ENCODE data around the gene FHOD3. TPM values are rescaled to one million over a fixed set of nuclear protein-coding genes. Genes with fewer than 3 reads are reported as not detected.
"Not testable (repeated sequence)": the region's sequence is repeated elsewhere in the genome, so short reads cannot be mapped to it uniquely, and the experiment has no call there.

The FHOD3 gene
- total RNA-seq, 2 experiments from 2014 or later: not detected

GRCh38 chr18:36457683-36458082, 160.2 kb downstream of the FHOD3 start:
- no peak for DNase-seq
- no peak overlapping the region for H3K4me3 Mint-ChIP-seq
- H3K27me3 Mint-ChIP-seq: peaks cover 7% of the 10 kb centered on the region
- no peak overlapping the region for H3K27ac Mint-ChIP-seq
- no peaks in the 10 kb centered on the region for H3K9me3 Mint-ChIP-seq
- H3K4me1 Mint-ChIP-seq: no peaks in the 10 kb centered on the region
- H3K36me3 Mint-ChIP-seq: no peaks in the 10 kb centered on the region

- no peak for DNase-seq
- Mint-ChIP-seq H3K36me3 (no peaks in the 10 kb centered on the region), H3K27me3 (peaks cover 7% of the 10 kb centered on the region), H3K4me1 (no peaks in the 10 kb centered on the region), H3K9me3 (no peaks in the 10 kb centered on the region), H3K4me3 (no peak overlapping the region), H3K27ac (no peak overlapping the region)
Measured at GRCh38 chr18:36458306-36458705, 160.8 kb downstream of the FHOD3 start.

GRCh38 chr18:36459203-36459602, 161.7 kb downstream of the FHOD3 start:
- no peak overlapping the region for H3K4me3 Mint-ChIP-seq
- H3K27ac Mint-ChIP-seq: no peak overlapping the region
- H3K27me3 Mint-ChIP-seq: peaks cover 3% of the 10 kb centered on the region
- no peaks in the 10 kb centered on the region for H3K4me1 Mint-ChIP-seq
- H3K36me3 Mint-ChIP-seq: no peaks in the 10 kb centered on the region
- H3K9me3 Mint-ChIP-seq: no peaks in the 10 kb centered on the region
- DNase-seq: no peak

GRCh38 chr18:36459786-36460185, 162.3 kb downstream of the FHOD3 start:
- no peaks in the 10 kb centered on the region for H3K27me3 Mint-ChIP-seq
- no peaks in the 10 kb centered on the region for H3K36me3 Mint-ChIP-seq
- H3K4me1 Mint-ChIP-seq: no peaks in the 10 kb centered on the region
- H3K9me3 Mint-ChIP-seq: no peaks in the 10 kb centered on the region
- no peak for DNase-seq
- H3K4me3 Mint-ChIP-seq: no peak overlapping the region
- H3K27ac Mint-ChIP-seq: no peak overlapping the region

GRCh38 chr18:36460324-36460850, 162.9 kb downstream of the FHOD3 start:
- H3K27me3 Mint-ChIP-seq: no peaks in the 10 kb centered on the region
- no peaks in the 10 kb centered on the region for H3K9me3 Mint-ChIP-seq
- H3K27ac Mint-ChIP-seq: no peak overlapping the region
- H3K4me3 Mint-ChIP-seq: no peak overlapping the region
- H3K36me3 Mint-ChIP-seq: no peaks in the 10 kb centered on the region
- no peak for DNase-seq
- H3K4me1 Mint-ChIP-seq: no peaks in the 10 kb centered on the region

- no peak for DNase-seq
- Mint-ChIP-seq H3K27me3 (no peaks in the 10 kb centered on the region), H3K9me3 (no peaks in the 10 kb centered on the region), H3K36me3 (no peaks in the 10 kb centered on the region), H3K4me1 (no peaks in the 10 kb centered on the region), H3K27ac (no peak overlapping the region), H3K4me3 (no peak overlapping the region)
Measured at GRCh38 chr18:36460854-36461253, 163.3 kb downstream of the FHOD3 start.

GRCh38 chr18:36461551-36461987, 164.1 kb downstream of the FHOD3 start:
- Mint-ChIP-seq H3K27me3 (no peaks in the 10 kb centered on the region), H3K9me3 (no peaks in the 10 kb centered on the region), H3K4me1 (no peaks in the 10 kb centered on the region), H3K36me3 (no peaks in the 10 kb centered on the region), H3K4me3 (no peak overlapping the region), H3K27ac (no peak overlapping the region)
- DNase-seq: no peak

GRCh38 chr18:36463516-36463915, 166.0 kb downstream of the FHOD3 start:
- not testable (repeated sequence) for H3K27me3 Mint-ChIP-seq, DNase-seq, H3K27ac Mint-ChIP-seq, H3K36me3 Mint-ChIP-seq, H3K9me3 Mint-ChIP-seq, H3K4me1 Mint-ChIP-seq, H3K4me3 Mint-ChIP-seq

GRCh38 chr18:36464126-36464651, 166.7 kb downstream of the FHOD3 start:
- no peak overlapping the region for H3K4me3 Mint-ChIP-seq
- no peaks in the 10 kb centered on the region for H3K36me3 Mint-ChIP-seq
- H3K4me1 Mint-ChIP-seq: no peaks in the 10 kb centered on the region
- H3K27me3 Mint-ChIP-seq: no peaks in the 10 kb centered on the region
- no peak overlapping the region for H3K27ac Mint-ChIP-seq
- DNase-seq: no peak
- H3K9me3 Mint-ChIP-seq: no peaks in the 10 kb centered on the region

- Mint-ChIP-seq H3K36me3 (no peaks in the 10 kb centered on the region), H3K9me3 (no peaks in the 10 kb centered on the region)
- no peak for DNase-seq
Measured at GRCh38 chr18:36465276-36465675, 167.8 kb downstream of the FHOD3 start.

GRCh38 chr18:36465970-36466369, 168.5 kb downstream of the FHOD3 start:
- no peak for DNase-seq
- H3K4me1 Mint-ChIP-seq: no peaks in the 10 kb centered on the region
- no peaks in the 10 kb centered on the region for H3K27me3 Mint-ChIP-seq
- H3K36me3 Mint-ChIP-seq: no peaks in the 10 kb centered on the region
- no peaks in the 10 kb centered on the region for H3K9me3 Mint-ChIP-seq
- H3K4me3 Mint-ChIP-seq: no peak overlapping the region
- H3K27ac Mint-ChIP-seq: no peak overlapping the region

More at GRCh38 chr18:36465276-36465675, 167.8 kb downstream of the FHOD3 start:
- Mint-ChIP-seq H3K4me3 (no peak overlapping the region), H3K27ac (no peak overlapping the region), H3K4me1 (no peaks in the 10 kb centered on the region), H3K27me3 (no peaks in the 10 kb centered on the region)

- H3K36me3 Mint-ChIP-seq: no peaks in the 10 kb centered on the region
Measured at GRCh38 chr18:36467614-36468013, 170.1 kb downstream of the FHOD3 start.

GRCh38 chr18:36468161-36468560, 170.6 kb downstream of the FHOD3 start:
- H3K36me3 Mint-ChIP-seq: no peaks in the 10 kb centered on the region
- no peaks in the 10 kb centered on the region for H3K9me3 Mint-ChIP-seq
- H3K4me1 Mint-ChIP-seq: no peaks in the 10 kb centered on the region
- H3K27me3 Mint-ChIP-seq: peaks cover 8% of the 10 kb centered on the region
- H3K27ac Mint-ChIP-seq: no peak overlapping the region
- H3K4me3 Mint-ChIP-seq: no peak overlapping the region
- DNase-seq: no peak

More at GRCh38 chr18:36467614-36468013, 170.1 kb downstream of the FHOD3 start:
- no peaks in the 10 kb centered on the region for H3K4me1 Mint-ChIP-seq
- no peak overlapping the region for H3K27ac Mint-ChIP-seq
- H3K4me3 Mint-ChIP-seq: no peak overlapping the region
- H3K9me3 Mint-ChIP-seq: no peaks in the 10 kb centered on the region
- H3K27me3 Mint-ChIP-seq: peaks cover 7% of the 10 kb centered on the region
- DNase-seq: no peak

- no peak overlapping the region for H3K4me3 Mint-ChIP-seq
- H3K36me3 Mint-ChIP-seq: no peaks in the 10 kb centered on the region
- H3K4me1 Mint-ChIP-seq: peaks cover 3% of the 10 kb centered on the region
- no peaks in the 10 kb centered on the region for H3K9me3 Mint-ChIP-seq
- DNase-seq: no peak
- no peak overlapping the region for H3K27ac Mint-ChIP-seq
- H3K27me3 Mint-ChIP-seq: peaks cover 14% of the 10 kb centered on the region
Measured at GRCh38 chr18:36469461-36469860, 171.9 kb downstream of the FHOD3 start.

- Mint-ChIP-seq H3K9me3 (no peaks in the 10 kb centered on the region), H3K27ac (no peak overlapping the region), H3K4me1 (peaks cover 3% of the 10 kb centered on the region), H3K4me3 (no peak overlapping the region), H3K36me3 (no peaks in the 10 kb centered on the region), H3K27me3 (peaks cover 14% of the 10 kb centered on the region)
- DNase-seq: no peak
Measured at GRCh38 chr18:36470896-36471295, 173.4 kb downstream of the FHOD3 start.

- Mint-ChIP-seq H3K27me3 (peaks cover 14% of the 10 kb centered on the region), H3K36me3 (no peaks in the 10 kb centered on the region), H3K4me1 (peaks cover 3% of the 10 kb centered on the region), H3K4me3 (no peak overlapping the region), H3K27ac (no peak overlapping the region), H3K9me3 (no peaks in the 10 kb centered on the region)
- DNase-seq: no peak
Measured at GRCh38 chr18:36471393-36471792, 173.9 kb downstream of the FHOD3 start.
